ENCODE data around the gene SYCE3.
"Not testable (repeated sequence)": the region's sequence is repeated elsewhere in the genome, so short reads cannot be mapped to it uniquely, and the experiment has no call there.

The SYCE3 gene

GRCh38 chr22:50544078-50544745 lies 18.5 kb downstream of the SYCE3 start:
- peak; percentile 50 for TF ChIP-seq CTCF (conservative IDR thresholded peaks at IDR 0.05; ENCODE audit: low read length)
- peak overlapping the region; percentile 35 for H3K4me3 ChIP-seq (ENCODE audit: low read length)
- DNase-seq (ENCODE audit: low read depth) = peak; percentile 55

- no peak overlapping the region for H3K4me3 ChIP-seq (ENCODE audit: low read length)
- no peak for TF ChIP-seq CTCF (conservative IDR thresholded peaks at IDR 0.05; ENCODE audit: low read length)
- no peak for DNase-seq (ENCODE audit: low read depth)
Measured at GRCh38 chr22:50542416-50542927, 20.2 kb downstream of the SYCE3 start.

GRCh38 chr22:50541667-50542026 lies 21.1 kb downstream of the SYCE3 start:
- H3K4me3 ChIP-seq (ENCODE audit: low read length) = not testable (repeated sequence)
- peak; percentile 96 for DNase-seq (ENCODE audit: low read depth)

GRCh38 chr22:50540381-50540780 lies 22.3 kb downstream of the SYCE3 start:
- no peak for TF ChIP-seq CTCF (conservative IDR thresholded peaks at IDR 0.05; ENCODE audit: low read length)
- H3K4me3 ChIP-seq (ENCODE audit: low read length) = no peak overlapping the region

GRCh38 chr22:50537765-50538164 lies 25.0 kb downstream of the SYCE3 start:
- no peak for DNase-seq (ENCODE audit: low read depth)
- H3K4me3 ChIP-seq (ENCODE audit: low read length) = no peak overlapping the region
- no peak for TF ChIP-seq CTCF (conservative IDR thresholded peaks at IDR 0.05; ENCODE audit: low read length)

More at GRCh38 chr22:50540381-50540780, 22.3 kb downstream of the SYCE3 start:
- DNase-seq (ENCODE audit: low read depth) = no peak

- TF ChIP-seq CTCF (conservative IDR thresholded peaks at IDR 0.05; ENCODE audit: low read length) = no peak
- no peak for DNase-seq (ENCODE audit: low read depth)
Measured at GRCh38 chr22:50536226-50536625, 26.5 kb downstream of the SYCE3 start.

GRCh38 chr22:50535113-50535512 lies 27.6 kb downstream of the SYCE3 start:
- no peak for TF ChIP-seq CTCF (conservative IDR thresholded peaks at IDR 0.05; ENCODE audit: low read length)
- DNase-seq (ENCODE audit: low read depth) = no peak
- H3K4me3 ChIP-seq (ENCODE audit: low read length) = no peak overlapping the region

More at GRCh38 chr22:50536226-50536625, 26.5 kb downstream of the SYCE3 start:
- H3K4me3 ChIP-seq (ENCODE audit: low read length) = no peak overlapping the region

- H3K4me3 ChIP-seq (ENCODE audit: low read length) = not testable (repeated sequence)
- DNase-seq (ENCODE audit: low read depth) = peak; percentile 50
Measured at GRCh38 chr22:50533856-50534711, 28.6 kb downstream of the SYCE3 start.
